ENCODE results near the gene SLC9A8. TPM values are rescaled to one million over a fixed set of nuclear protein-coding genes. Genes with fewer than 3 reads are reported as not detected.

Gene SLC9A8
- polyA plus RNA-seq, 4 donors = 3.5 to 11.8 (median 6.1) TPM

- Histone ChIP-seq H3K4me1 (ENCODE audit: control insufficient read depth in 3 of 3, insufficient read depth in 2 of 3, low read depth in 1 of 3, low read length in 2 of 3) (peaks cover 3 to 34% (median 11%) of the 10 kb centered on the region in 3 donors), H3K4me3 (ENCODE audit: low read depth in 1 of 3, low read length in 3 of 3) (peak within 1 kb of the TSS; percentile 67 to 90 (median 81)), H3K27me3 (ENCODE audit: control insufficient read depth in 3 of 3, insufficient read depth in 3 of 3, low read length in 3 of 3) (no peaks in the 10 kb centered on the region), H3K36me3 (ENCODE audit: control insufficient read depth in 3 of 3, insufficient read depth in 2 of 3, low read depth in 1 of 3, low read length in 3 of 3) (peaks cover 0 to 16% (median 0%) of the 10 kb centered on the region in 3 donors), H3K27ac (ENCODE audit: low read depth in 1 of 3, low read length in 2 of 3) (peak within 1 kb of the TSS; percentile 94 to 98 (median 97)), H3K9me3 (ENCODE audit: control insufficient read depth in 2 of 2, insufficient read depth in 1 of 2, low read depth in 1 of 2, low read length in 1 of 2) (no peaks in the 10 kb centered on the region)
- no peak for FAIRE-seq
- peak; percentile 95 to 98 for DNase-seq
- 0% methylated on average over 69 of the region's 69 CpGs for WGBS, 3 donors
Measured at GRCh38 chr20:49915380-49916145, 102.9 kb downstream of the SLC9A8 start, which contains the start of gene SPATA2. TSS of gene SPATA2 (minus strand) at chr20:49915529. CDS start at chr20:49908490, 7,039 bp downstream.

GRCh38 chr20:49916146-49917002 lies 103.7 kb downstream of the SLC9A8 start:
- no peaks in the 10 kb centered on the region for H3K27me3 ChIP-seq (ENCODE audit: control insufficient read depth in 3 of 3, insufficient read depth in 3 of 3, low read length in 3 of 3)
- peaks cover 2 to 27% (median 11%) of the 10 kb centered on the region in 3 donors for H3K4me1 ChIP-seq (ENCODE audit: control insufficient read depth in 3 of 3, insufficient read depth in 2 of 3, low read depth in 1 of 3, low read length in 2 of 3)
- H3K9me3 ChIP-seq (ENCODE audit: control insufficient read depth in 2 of 2, insufficient read depth in 1 of 2, low read depth in 1 of 2, low read length in 1 of 2) = no peaks in the 10 kb centered on the region
- H3K27ac ChIP-seq (ENCODE audit: low read depth in 1 of 3, low read length in 2 of 3) = peak overlapping the region; percentile 94 to 98 (median 97)
- FAIRE-seq (no peak), DNase-seq (peak; percentile 92 to 95)
- peaks cover 0 to 13% (median 0%) of the 10 kb centered on the region in 3 donors for H3K36me3 ChIP-seq (ENCODE audit: control insufficient read depth in 3 of 3, insufficient read depth in 2 of 3, low read depth in 1 of 3, low read length in 3 of 3)
- peak overlapping the region; percentile 67 to 90 (median 81) for H3K4me3 ChIP-seq (ENCODE audit: low read depth in 1 of 3, low read length in 3 of 3)
- WGBS, 3 donors = 8 to 34% (median 22%) methylated on average over 19 of the region's 19 CpGs

- WGBS, 3 donors = 88 to 96% (median 93%) methylated on average over 3 of the region's 3 CpGs
- H3K9me3 ChIP-seq (ENCODE audit: control insufficient read depth in 2 of 2, insufficient read depth in 1 of 2, low read depth in 1 of 2, low read length in 1 of 2) = no peaks in the 10 kb centered on the region
- peaks cover 0 to 4% (median 0%) of the 10 kb centered on the region in 3 donors for H3K36me3 ChIP-seq (ENCODE audit: control insufficient read depth in 3 of 3, insufficient read depth in 2 of 3, low read depth in 1 of 3, low read length in 3 of 3)
- FAIRE-seq = no peak
- H3K4me1 ChIP-seq (ENCODE audit: control insufficient read depth in 3 of 3, insufficient read depth in 2 of 3, low read depth in 1 of 3, low read length in 2 of 3) = peaks cover 0 to 25% (median 5%) of the 10 kb centered on the region in 3 donors
- no peak for DNase-seq
- no peak overlapping the region for H3K27ac ChIP-seq (ENCODE audit: low read depth in 1 of 3, low read length in 2 of 3)
- no peaks in the 10 kb centered on the region for H3K27me3 ChIP-seq (ENCODE audit: control insufficient read depth in 3 of 3, insufficient read depth in 3 of 3, low read length in 3 of 3)
- no peak overlapping the region for H3K4me3 ChIP-seq (ENCODE audit: low read depth in 1 of 3, low read length in 3 of 3)
Measured at GRCh38 chr20:49918446-49918845, 105.8 kb downstream of the SLC9A8 start.

GRCh38 chr20:49919009-49919408 lies 106.4 kb downstream of the SLC9A8 start:
- Histone ChIP-seq H3K36me3 (ENCODE audit: control insufficient read depth in 3 of 3, insufficient read depth in 2 of 3, low read depth in 1 of 3, low read length in 3 of 3) (no peaks in the 10 kb centered on the region), H3K4me1 (ENCODE audit: control insufficient read depth in 3 of 3, insufficient read depth in 2 of 3, low read depth in 1 of 3, low read length in 2 of 3) (peaks cover 0 to 25% (median 2%) of the 10 kb centered on the region in 3 donors), H3K27me3 (ENCODE audit: control insufficient read depth in 3 of 3, insufficient read depth in 3 of 3, low read length in 3 of 3) (no peaks in the 10 kb centered on the region), H3K27ac (ENCODE audit: low read depth in 1 of 3, low read length in 2 of 3) (no peak overlapping the region), H3K4me3 (ENCODE audit: low read depth in 1 of 3, low read length in 3 of 3) (no peak overlapping the region), H3K9me3 (ENCODE audit: control insufficient read depth in 2 of 2, insufficient read depth in 1 of 2, low read depth in 1 of 2, low read length in 1 of 2) (no peaks in the 10 kb centered on the region)
- DNase-seq (no peak), FAIRE-seq (no peak)
- WGBS, 3 donors = 75 to 82% (median 77%) methylated on average over 7 of the region's 7 CpGs

GRCh38 chr20:49919461-49919860 lies 106.8 kb downstream of the SLC9A8 start:
- Histone ChIP-seq H3K36me3 (ENCODE audit: control insufficient read depth in 3 of 3, insufficient read depth in 2 of 3, low read depth in 1 of 3, low read length in 3 of 3) (no peaks in the 10 kb centered on the region), H3K4me3 (ENCODE audit: low read depth in 1 of 3, low read length in 3 of 3) (no peak overlapping the region), H3K4me1 (ENCODE audit: control insufficient read depth in 3 of 3, insufficient read depth in 2 of 3, low read depth in 1 of 3, low read length in 2 of 3) (peaks cover 0 to 26% (median 2%) of the 10 kb centered on the region in 3 donors), H3K9me3 (ENCODE audit: control insufficient read depth in 2 of 2, insufficient read depth in 1 of 2, low read depth in 1 of 2, low read length in 1 of 2) (no peaks in the 10 kb centered on the region), H3K27ac (ENCODE audit: low read depth in 1 of 3, low read length in 2 of 3) (no peak overlapping the region), H3K27me3 (ENCODE audit: control insufficient read depth in 3 of 3, insufficient read depth in 3 of 3, low read length in 3 of 3) (no peaks in the 10 kb centered on the region)
- WGBS, 3 donors = 85 to 92% (median 87%) methylated on average over 2 of the region's 2 CpGs
- no peak for FAIRE-seq
- DNase-seq = no peak

- no peaks in the 10 kb centered on the region for H3K36me3 ChIP-seq (ENCODE audit: control insufficient read depth in 3 of 3, insufficient read depth in 2 of 3, low read depth in 1 of 3, low read length in 3 of 3)
- no peaks in the 10 kb centered on the region for H3K27me3 ChIP-seq (ENCODE audit: control insufficient read depth in 3 of 3, insufficient read depth in 3 of 3, low read length in 3 of 3)
- no peaks in the 10 kb centered on the region for H3K9me3 ChIP-seq (ENCODE audit: control insufficient read depth in 2 of 2, insufficient read depth in 1 of 2, low read depth in 1 of 2, low read length in 1 of 2)
- H3K27ac ChIP-seq (ENCODE audit: low read depth in 1 of 3, low read length in 2 of 3) = peak overlapping the region; percentile 43 to 83 (median 64)
- DNase-seq = peak in 1 of 2 donors; percentile 75
- H3K4me3 ChIP-seq (ENCODE audit: low read depth in 1 of 3, low read length in 3 of 3) = no peak overlapping the region
- peaks cover 0 to 18% (median 0%) of the 10 kb centered on the region in 3 donors for H3K4me1 ChIP-seq (ENCODE audit: control insufficient read depth in 3 of 3, insufficient read depth in 2 of 3, low read depth in 1 of 3, low read length in 2 of 3)
- no peak for FAIRE-seq
- 18 to 62% (median 58%) methylated on average over 4 of the region's 4 CpGs for WGBS, 3 donors
Measured at GRCh38 chr20:49924247-49924646, 111.6 kb downstream of the SLC9A8 start.

- H3K4me1 ChIP-seq (ENCODE audit: control insufficient read depth in 3 of 3, insufficient read depth in 2 of 3, low read depth in 1 of 3, low read length in 2 of 3) = peaks cover 0 to 18% (median 0%) of the 10 kb centered on the region in 3 donors
- no peaks in the 10 kb centered on the region for H3K27me3 ChIP-seq (ENCODE audit: control insufficient read depth in 3 of 3, insufficient read depth in 3 of 3, low read length in 3 of 3)
- H3K27ac ChIP-seq (ENCODE audit: low read depth in 1 of 3, low read length in 2 of 3) = no peak overlapping the region
- FAIRE-seq (no peak), DNase-seq (no peak)
- H3K36me3 ChIP-seq (ENCODE audit: control insufficient read depth in 3 of 3, insufficient read depth in 2 of 3, low read depth in 1 of 3, low read length in 3 of 3) = no peaks in the 10 kb centered on the region
- 70 to 95% (median 85%) methylated on average over 2 of the region's 2 CpGs for WGBS, 3 donors
- H3K9me3 ChIP-seq (ENCODE audit: control insufficient read depth in 2 of 2, insufficient read depth in 1 of 2, low read depth in 1 of 2, low read length in 1 of 2) = no peaks in the 10 kb centered on the region
- no peak overlapping the region for H3K4me3 ChIP-seq (ENCODE audit: low read depth in 1 of 3, low read length in 3 of 3)
Measured at GRCh38 chr20:49925901-49926454, 113.3 kb downstream of the SLC9A8 start.
